Measurements from ENCODE around the gene OSBPL9.

GRCh38 chr1:51583532-51583931 is 33.4 kb upstream of the OSBPL9 start:
- no peak for TF ChIP-seq ZNF274 (IDR thresholded peaks at IDR 0.05; ENCODE audit: low read length)
- TF ChIP-seq ZNF274 (tag by site-specific recombination; IDR thresholded peaks at IDR 0.05; ENCODE audit: borderline replicate concordance) = no peak
- TF ChIP-seq SCRT1 (tag by site-specific recombination; IDR thresholded peaks at IDR 0.05; ENCODE audit: borderline replicate concordance) = no peak
- no peak for TF ChIP-seq ZNF37A (tag by site-specific recombination; IDR thresholded peaks at IDR 0.05)
- TF ChIP-seq ZBTB26 (tag by site-specific recombination; optimal IDR thresholded peaks at IDR 0.05) = no peak
- no peak for TF ChIP-seq PATZ1 (tag by site-specific recombination; IDR thresholded peaks at IDR 0.05)
- no peak for TF ChIP-seq ZNF398 (tag by site-specific recombination; IDR thresholded peaks at IDR 0.05)
- TF ChIP-seq CTCF (tag by site-specific recombination; IDR thresholded peaks at IDR 0.05) = no peak
- no peak for TF ChIP-seq PBX3 (CRISPR knock-in tag; IDR thresholded peaks at IDR 0.05)
- TF ChIP-seq ZNF654 (tag by site-specific recombination; IDR thresholded peaks at IDR 0.05; ENCODE audit: low read depth) = no peak
- no peak for TF ChIP-seq ZNF19 (tag by site-specific recombination; IDR thresholded peaks at IDR 0.05; ENCODE audit: low read depth)

Data from HEK293 (cell line).